ENCODE measurements around the gene TOX3. TPM values are rescaled to one million over a fixed set of nuclear protein-coding genes. Genes with fewer than 3 reads are reported as not detected.

TOX3 gene
- polyA plus RNA-seq, 1 donor from 2014 or later: 2.3 TPM

DNA sequence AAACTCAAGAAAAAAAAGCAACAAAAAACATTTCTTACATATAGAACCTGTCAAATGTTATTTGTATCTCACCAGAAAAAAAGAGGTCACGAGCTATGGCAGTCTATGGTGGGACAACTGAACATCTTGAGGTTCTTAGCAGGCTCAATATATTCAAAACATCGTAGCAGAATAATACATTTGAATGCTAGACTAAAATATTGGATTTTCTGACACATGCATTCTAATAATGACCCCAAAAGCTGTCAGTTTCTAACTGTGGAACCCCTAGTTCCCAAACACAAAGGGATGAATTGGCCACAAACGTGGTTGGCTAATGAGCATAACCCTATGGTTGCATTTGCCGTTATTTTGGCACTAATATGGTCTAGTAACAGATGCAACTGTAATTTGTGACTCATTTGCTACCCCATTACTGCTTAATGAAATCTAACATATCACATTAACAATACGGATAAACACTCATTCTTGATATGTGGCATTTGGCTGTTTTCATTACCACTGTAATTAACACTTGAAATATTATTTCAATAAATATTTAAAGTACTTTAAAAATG lies 81.2 kb downstream of the TOX3 start:
- Histone ChIP-seq H3K79me2 (replicated peaks; ENCODE audit: insufficient read depth, low read length) (peaks cover 46% of the 10 kb centered on the region), H3K27me3 (ENCODE audit: insufficient read depth, low read depth, low read length) (no peaks in the 10 kb centered on the region)

DNA sequence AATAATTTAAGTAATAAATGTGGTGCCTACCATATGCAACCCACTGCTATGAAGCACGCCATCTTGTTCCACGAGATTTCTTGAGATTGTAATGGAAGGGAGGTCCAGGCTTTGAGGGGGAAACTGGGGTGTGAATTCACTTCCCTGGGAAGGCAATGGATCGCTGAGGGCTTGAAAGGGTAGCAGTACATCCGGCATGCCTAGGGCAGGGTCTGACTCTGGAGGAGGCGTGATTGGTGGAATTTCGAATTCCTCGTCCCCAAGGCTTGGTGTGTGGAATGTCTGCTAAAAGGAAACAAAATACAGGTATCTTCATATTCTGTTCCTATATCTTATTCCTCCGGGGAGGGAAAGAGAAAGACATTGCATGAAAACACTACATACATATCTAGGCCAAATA lies 83.0 kb downstream of the TOX3 start:
- H3K4me3 ChIP-seq (ENCODE audit: low read length): no peak overlapping the region
- no peaks in the 10 kb centered on the region for H4K20me1 ChIP-seq (ENCODE audit: insufficient read depth)
- H3K36me3 ChIP-seq (ENCODE audit: insufficient read depth, low read length): no peaks in the 10 kb centered on the region
- no peak for TF ChIP-seq SMC3 (conservative IDR thresholded peaks at IDR 0.05; ENCODE audit: poor library complexity)
- no peak for TF ChIP-seq TAF1 (IDR thresholded peaks at IDR 0.05; ENCODE audit: low read depth)
- no peak for TF ChIP-seq RAD21 (conservative IDR thresholded peaks at IDR 0.05)
- TF ChIP-seq MXI1 (conservative IDR thresholded peaks at IDR 0.05; ENCODE audit: poor library complexity, severe bottlenecking): no peak
- no peak for TF ChIP-seq EZH2 (IDR thresholded peaks at IDR 0.05; ENCODE audit: borderline replicate concordance, insufficient read depth, low read length, poor library complexity, severe bottlenecking)
- H3K27me3 ChIP-seq (ENCODE audit: insufficient read depth, low read depth, low read length): no peaks in the 10 kb centered on the region
- H3F3A ChIP-seq (ENCODE audit: insufficient read depth, low read length, poor library complexity, severe bottlenecking): no peaks in the 10 kb centered on the region
- H3K9me3 ChIP-seq (ENCODE audit: low read length): no peaks in the 10 kb centered on the region
- no peaks in the 10 kb centered on the region for H3K9me2 ChIP-seq (ENCODE audit: insufficient read depth, low read length)
- no peak overlapping the region for H3K4me2 ChIP-seq (ENCODE audit: low read length)
- H3K27ac ChIP-seq (ENCODE audit: low read length): no peak overlapping the region
- peaks cover 27% of the 10 kb centered on the region for H3K79me2 ChIP-seq (replicated peaks; ENCODE audit: insufficient read depth, low read length)
- H2AFZ ChIP-seq (ENCODE audit: low read depth, low read length): no peak overlapping the region
- H3K9ac ChIP-seq (ENCODE audit: low read length): no peak overlapping the region

More for the DNA sequence above, 81.2 kb downstream of the TOX3 start:
- Histone ChIP-seq H3K9me2 (ENCODE audit: insufficient read depth, low read length) (no peaks in the 10 kb centered on the region), H3K27ac (ENCODE audit: low read length) (no peak overlapping the region), H3K9ac (ENCODE audit: low read length) (no peak overlapping the region), H2AFZ (ENCODE audit: low read depth, low read length) (no peak overlapping the region), H3K36me3 (ENCODE audit: insufficient read depth, low read length) (no peaks in the 10 kb centered on the region), H3K4me2 (ENCODE audit: low read length) (no peak overlapping the region), H4K20me1 (ENCODE audit: insufficient read depth) (no peaks in the 10 kb centered on the region), H3K4me3 (ENCODE audit: low read length) (no peak overlapping the region), H3F3A (ENCODE audit: insufficient read depth, low read length, poor library complexity, severe bottlenecking) (no peaks in the 10 kb centered on the region), H3K9me3 (ENCODE audit: low read length) (no peaks in the 10 kb centered on the region)
- TF ChIP-seq, protein P1, sequence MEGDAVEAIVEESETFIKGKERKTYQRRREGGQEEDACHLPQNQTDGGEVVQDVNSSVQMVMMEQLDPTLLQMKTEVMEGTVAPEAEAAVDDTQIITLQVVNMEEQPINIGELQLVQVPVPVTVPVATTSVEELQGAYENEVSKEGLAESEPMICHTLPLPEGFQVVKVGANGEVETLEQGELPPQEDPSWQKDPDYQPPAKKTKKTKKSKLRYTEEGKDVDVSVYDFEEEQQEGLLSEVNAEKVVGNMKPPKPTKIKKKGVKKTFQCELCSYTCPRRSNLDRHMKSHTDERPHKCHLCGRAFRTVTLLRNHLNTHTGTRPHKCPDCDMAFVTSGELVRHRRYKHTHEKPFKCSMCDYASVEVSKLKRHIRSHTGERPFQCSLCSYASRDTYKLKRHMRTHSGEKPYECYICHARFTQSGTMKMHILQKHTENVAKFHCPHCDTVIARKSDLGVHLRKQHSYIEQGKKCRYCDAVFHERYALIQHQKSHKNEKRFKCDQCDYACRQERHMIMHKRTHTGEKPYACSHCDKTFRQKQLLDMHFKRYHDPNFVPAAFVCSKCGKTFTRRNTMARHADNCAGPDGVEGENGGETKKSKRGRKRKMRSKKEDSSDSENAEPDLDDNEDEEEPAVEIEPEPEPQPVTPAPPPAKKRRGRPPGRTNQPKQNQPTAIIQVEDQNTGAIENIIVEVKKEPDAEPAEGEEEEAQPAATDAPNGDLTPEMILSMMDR (IDR thresholded peaks at IDR 0.05; ENCODE audit: poor library complexity, severe bottlenecking): no peak
- TF ChIP-seq SMC3 (conservative IDR thresholded peaks at IDR 0.05; ENCODE audit: poor library complexity): no peak
- no peak for TF ChIP-seq EZH2 (IDR thresholded peaks at IDR 0.05; ENCODE audit: borderline replicate concordance, insufficient read depth, low read length, poor library complexity, severe bottlenecking)
- TF ChIP-seq POLR2AphosphoS5 (IDR thresholded peaks at IDR 0.05): no peak
- TF ChIP-seq EP300 (conservative IDR thresholded peaks at IDR 0.05; ENCODE audit: poor library complexity, severe bottlenecking): no peak
- TF ChIP-seq, protein P2, sequence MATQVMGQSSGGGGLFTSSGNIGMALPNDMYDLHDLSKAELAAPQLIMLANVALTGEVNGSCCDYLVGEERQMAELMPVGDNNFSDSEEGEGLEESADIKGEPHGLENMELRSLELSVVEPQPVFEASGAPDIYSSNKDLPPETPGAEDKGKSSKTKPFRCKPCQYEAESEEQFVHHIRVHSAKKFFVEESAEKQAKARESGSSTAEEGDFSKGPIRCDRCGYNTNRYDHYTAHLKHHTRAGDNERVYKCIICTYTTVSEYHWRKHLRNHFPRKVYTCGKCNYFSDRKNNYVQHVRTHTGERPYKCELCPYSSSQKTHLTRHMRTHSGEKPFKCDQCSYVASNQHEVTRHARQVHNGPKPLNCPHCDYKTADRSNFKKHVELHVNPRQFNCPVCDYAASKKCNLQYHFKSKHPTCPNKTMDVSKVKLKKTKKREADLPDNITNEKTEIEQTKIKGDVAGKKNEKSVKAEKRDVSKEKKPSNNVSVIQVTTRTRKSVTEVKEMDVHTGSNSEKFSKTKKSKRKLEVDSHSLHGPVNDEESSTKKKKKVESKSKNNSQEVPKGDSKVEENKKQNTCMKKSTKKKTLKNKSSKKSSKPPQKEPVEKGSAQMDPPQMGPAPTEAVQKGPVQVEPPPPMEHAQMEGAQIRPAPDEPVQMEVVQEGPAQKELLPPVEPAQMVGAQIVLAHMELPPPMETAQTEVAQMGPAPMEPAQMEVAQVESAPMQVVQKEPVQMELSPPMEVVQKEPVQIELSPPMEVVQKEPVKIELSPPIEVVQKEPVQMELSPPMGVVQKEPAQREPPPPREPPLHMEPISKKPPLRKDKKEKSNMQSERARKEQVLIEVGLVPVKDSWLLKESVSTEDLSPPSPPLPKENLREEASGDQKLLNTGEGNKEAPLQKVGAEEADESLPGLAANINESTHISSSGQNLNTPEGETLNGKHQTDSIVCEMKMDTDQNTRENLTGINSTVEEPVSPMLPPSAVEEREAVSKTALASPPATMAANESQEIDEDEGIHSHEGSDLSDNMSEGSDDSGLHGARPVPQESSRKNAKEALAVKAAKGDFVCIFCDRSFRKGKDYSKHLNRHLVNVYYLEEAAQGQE (IDR thresholded peaks at IDR 0.05; ENCODE audit: borderline replicate concordance): no peak
- TF ChIP-seq MXI1 (conservative IDR thresholded peaks at IDR 0.05; ENCODE audit: poor library complexity, severe bottlenecking): no peak
- no peak for TF ChIP-seq RAD21 (conservative IDR thresholded peaks at IDR 0.05)
- no peak for TF ChIP-seq TAF1 (IDR thresholded peaks at IDR 0.05; ENCODE audit: low read depth)
